IPS-18c (cell line): Measurements from ENCODE around the gene ACAP2.
A peak's percentile ranks its signal among the peaks of the same experiment; 100 is the strongest.

Experiments used
- H3K4me3 ChIP-seq: 2 replicates; pipeline ENCODE4 v1.7.0; 2013; ENCODE audit warnings: low read depth, mild to moderate bottlenecking, low read length, moderate library complexity; ENCODE audit not compliant: insufficient read depth
- H3K9me3 ChIP-seq: one replicate; pipeline ENCODE4 v1.6.1; 2013; ENCODE audit warnings: mild to moderate bottlenecking, low read length, moderate library complexity; ENCODE audit not compliant: control insufficient read depth, insufficient read depth

ACAP2 gene

DNA sequence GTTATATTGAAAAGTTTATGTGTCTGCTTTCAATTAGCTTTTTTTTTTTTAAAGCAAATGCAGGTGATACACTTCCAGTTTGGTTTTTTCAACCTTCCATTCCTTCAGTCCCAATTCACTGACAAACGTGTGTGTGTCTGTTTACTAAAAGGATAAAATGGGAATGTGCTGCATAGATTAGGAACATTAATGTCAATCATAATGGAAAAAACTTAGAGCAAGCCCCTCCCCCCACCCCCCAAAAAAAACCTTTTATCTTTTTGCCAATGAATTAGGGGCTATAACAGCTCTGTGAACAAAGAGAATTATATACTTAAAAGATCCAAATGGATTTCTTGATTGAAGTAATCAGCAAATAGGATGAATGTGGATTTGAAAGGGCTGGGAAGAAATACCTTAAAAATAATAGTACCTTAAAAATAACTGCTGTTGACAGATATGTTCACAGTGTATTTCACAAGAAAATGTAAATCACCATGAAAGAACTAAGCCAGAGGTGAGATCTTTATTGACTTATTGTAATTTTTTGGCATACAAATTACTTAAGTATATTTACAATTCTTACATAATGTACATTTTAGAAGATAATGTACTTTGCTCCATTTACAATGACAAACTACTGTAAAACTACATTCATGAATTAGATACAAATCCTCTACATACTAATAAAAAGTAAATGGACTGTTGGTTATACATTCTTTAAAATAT lies 168.4 kb downstream of the ACAP2 start:
- H3K9me3 ChIP-seq = no peaks in the 10 kb centered on the region
- no peak overlapping the region for H3K4me3 ChIP-seq

DNA sequence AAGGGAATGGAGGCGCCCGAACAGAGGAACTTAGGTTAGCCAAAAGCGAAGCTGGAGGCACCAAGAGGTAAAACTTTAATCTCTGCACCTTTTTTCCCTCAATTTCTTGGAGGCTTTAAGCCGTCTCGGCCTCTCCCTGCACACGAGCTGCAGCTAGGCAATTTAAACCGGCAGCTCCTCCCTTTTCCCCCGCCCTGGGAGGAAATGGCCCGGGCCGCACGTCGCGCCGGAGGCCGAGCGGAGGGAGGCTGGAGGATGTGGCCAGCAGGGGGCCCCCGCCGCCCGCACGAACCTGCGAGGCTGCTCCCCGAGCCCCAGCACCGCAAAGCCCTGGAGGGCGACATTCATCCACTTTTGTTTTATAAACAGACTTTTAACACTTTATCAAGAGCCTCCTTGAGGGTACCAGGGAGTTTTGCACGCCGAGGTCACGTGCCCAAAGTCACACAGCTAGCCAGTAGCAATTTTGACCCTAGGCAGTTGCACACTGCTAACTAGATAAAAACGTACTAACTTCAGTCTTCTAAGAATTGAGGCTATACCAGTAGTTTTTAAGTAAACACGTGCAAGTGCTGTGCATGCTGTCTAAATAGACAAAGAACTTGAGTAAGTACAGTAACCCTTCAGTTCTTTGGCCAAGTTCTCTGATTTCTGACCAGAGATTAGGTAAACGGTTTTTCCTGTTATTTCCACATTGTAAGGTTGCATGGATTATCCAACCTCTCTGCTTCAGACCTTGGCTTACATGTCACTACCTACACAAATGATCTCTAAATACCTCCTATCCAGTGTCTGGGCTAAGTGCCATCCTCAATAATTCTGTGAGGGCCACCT lies 171.2 kb downstream of the ACAP2 start:
- Histone ChIP-seq H3K4me3 (peak overlapping the region; percentile 93), H3K9me3 (no peaks in the 10 kb centered on the region)

DNA sequence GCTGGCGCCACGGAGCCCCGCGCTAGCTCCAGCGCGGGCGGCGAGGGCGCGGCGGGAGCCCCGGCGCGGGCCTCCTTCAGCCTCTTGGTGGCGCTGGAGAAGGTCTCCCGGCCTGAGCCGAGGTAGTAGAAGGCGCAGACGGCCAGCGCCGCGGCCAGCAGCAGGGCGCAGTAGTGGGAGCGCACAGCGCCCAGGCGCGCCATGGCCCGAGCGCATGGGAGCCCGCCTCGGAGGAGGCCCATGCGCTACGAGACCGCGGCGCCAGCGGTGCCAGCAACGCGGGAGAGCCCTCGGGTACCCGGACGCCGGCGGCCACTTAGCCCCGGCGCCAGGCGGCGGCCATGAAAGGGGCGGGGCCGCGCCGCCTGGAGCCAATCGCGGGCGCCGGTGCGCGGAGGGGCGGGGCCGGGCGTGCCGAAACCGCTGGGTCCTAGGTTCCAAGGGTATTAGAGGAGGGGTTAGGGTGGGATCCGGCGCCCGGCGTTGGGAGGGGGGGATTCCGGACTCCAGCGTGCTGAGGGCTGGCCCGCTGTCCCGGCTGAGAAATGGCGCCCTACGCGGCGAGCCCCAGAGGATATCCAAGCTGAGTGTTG lies 171.9 kb downstream of the ACAP2 start, which contains the start of gene XXYLT1:
Gene XXYLT1, minus strand, starts transcription at position 343 of the 593 bp plus-strand sequence. Its CDS starts 101 bp downstream, at position 242.
- H3K9me3 ChIP-seq = no peaks in the 10 kb centered on the region
- peak within 1 kb of the TSS; percentile 93 for H3K4me3 ChIP-seq

DNA sequence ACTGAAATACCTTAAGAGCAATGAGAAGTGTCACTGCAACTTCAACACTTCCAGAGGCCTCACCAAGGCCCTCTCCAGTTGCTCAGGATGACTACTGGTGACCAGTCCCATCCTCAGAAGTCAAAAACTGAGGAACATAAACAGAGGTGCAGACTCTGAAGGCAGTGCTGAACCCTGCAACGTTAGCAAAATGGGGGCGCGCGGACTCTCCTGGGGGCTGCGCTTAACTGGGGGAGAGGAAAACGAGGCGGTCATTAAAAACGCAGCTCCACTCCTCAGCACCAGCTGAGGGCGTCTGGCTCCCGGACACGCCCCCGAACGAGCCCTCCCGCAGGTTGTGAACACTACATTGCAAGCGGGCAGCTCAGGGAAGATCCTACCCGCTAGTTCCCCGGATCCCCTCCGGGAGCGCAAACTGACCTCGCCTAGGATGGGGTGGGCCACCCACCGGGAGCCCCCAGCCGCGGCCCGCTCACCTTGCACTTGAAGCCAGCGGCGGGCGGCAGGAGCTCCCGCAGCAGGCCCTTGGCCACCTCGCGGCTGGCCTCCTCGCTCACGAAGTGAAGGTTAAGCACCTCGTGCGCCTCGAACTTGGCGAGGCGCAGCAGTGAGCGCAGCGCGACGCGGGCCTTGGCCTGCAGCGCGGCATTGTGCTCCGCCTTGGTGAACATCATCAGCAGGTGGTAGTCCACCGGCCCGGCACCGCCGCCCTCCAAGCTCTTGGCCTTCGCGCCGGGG lies 172.6 kb downstream of the ACAP2 start:
- H3K4me3 ChIP-seq = peak overlapping the region; percentile 93
- H3K9me3 ChIP-seq = no peaks in the 10 kb centered on the region

DNA sequence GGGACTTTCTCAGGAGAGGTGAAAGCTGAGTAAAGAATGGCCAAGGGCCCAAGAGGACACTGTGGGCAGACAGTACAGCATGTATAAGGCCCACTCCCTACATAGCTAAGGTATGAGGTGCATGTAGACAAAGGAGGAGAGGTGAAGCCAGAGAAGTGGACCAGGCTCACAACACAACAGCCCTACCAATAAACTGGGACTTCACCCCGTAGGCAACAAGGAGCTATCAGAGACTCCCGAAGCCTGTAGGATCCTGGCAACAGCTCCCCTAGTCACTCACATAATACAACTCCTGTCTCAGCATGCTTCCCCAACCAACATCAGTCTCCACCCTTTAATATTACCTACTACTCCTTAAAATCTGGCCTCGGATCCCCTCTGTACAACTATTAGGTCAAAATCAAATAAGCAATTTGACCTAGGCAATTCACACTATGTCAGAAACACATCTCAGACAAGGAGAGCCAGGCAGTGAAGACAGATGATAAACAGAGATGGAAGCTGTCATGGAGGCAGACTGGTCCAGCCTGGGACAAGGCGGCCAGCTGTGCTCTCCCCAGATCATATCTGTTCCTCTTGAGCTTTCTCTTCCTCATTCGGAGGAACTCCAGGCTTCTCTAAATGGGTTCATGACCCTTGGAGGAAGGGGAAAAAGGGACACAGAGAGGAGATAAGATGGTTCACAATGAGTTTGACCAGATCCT lies 173.3 kb downstream of the ACAP2 start:
- Histone ChIP-seq H3K9me3 (no peaks in the 10 kb centered on the region), H3K4me3 (peak overlapping the region; percentile 93)

DNA sequence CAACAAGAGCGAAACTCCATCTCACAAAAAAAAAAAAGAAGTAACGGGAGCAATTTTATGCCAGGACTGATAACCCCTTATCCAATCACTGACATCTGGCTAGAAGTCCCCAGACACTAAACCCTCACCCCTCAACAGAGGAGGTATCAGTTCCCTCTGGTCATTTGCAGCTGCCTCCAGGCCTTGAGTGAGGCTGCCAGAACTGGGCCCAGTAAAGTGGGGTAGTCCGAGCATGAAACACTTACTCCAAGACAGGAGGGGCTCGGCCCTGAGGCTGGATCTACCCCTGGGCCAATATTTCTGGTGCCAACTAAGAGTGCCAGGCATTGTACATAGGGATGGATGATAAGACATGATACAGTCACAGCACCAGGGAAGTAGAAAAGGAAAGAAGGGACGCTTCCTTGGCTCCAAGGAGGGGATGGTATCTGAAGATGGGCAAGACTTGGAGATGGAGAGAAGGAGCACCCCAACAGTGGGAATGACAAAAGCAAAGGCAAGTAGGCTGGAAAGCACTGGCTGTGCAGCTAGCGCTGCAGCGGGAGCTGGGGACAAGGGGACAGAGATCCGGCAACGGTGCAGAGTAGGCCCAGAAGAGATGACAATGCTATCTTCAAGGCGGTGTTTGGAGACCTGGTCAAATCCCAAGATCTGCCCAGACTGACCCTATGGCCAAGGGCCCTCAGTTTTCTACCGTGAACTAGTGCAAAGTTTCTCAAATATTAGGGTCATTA lies 174.1 kb downstream of the ACAP2 start:
- Histone ChIP-seq H3K9me3 (no peaks in the 10 kb centered on the region), H3K4me3 (no peak overlapping the region)

DNA sequence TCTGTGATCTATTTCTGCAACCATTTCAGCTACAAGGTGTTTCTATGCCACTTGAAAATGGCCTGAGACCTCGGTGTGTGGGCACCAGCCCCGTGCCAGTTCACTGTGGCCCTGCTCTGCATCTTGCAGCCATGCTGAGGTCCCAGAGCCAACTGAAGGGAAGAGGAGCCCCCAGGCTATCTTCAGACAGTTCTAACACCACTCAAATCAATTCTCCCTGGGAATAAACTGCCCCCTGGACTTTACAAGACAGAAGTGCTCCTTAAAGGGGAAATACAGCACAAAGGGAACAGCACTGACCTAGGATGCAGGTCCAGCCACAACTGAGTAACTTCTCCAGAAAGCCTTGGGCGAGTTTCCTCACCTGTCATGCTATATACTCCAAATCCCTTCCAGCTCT lies 175.7 kb downstream of the ACAP2 start:
- Histone ChIP-seq H3K4me3 (no peak overlapping the region), H3K9me3 (no peaks in the 10 kb centered on the region)

DNA sequence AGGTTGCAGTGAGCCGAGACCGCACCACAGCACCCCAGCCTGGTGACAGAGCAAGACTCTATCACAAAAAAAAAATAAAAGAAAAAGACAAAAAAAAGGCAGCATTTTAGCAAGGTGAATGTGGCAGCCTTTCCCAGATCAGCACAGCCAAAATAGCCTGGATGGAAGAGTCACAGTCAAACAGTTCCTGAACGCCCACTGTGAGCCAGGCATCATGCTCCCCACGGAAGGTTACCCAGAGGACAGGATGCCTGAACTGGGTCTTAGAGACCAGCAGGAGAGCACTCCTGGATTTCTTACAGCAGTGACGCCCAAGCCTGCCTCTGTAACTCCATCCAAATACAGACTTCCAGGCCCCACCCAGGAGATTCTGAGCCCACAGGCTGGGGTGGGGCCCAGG lies 176.4 kb downstream of the ACAP2 start:
- H3K9me3 ChIP-seq = no peaks in the 10 kb centered on the region
- no peak overlapping the region for H3K4me3 ChIP-seq

DNA sequence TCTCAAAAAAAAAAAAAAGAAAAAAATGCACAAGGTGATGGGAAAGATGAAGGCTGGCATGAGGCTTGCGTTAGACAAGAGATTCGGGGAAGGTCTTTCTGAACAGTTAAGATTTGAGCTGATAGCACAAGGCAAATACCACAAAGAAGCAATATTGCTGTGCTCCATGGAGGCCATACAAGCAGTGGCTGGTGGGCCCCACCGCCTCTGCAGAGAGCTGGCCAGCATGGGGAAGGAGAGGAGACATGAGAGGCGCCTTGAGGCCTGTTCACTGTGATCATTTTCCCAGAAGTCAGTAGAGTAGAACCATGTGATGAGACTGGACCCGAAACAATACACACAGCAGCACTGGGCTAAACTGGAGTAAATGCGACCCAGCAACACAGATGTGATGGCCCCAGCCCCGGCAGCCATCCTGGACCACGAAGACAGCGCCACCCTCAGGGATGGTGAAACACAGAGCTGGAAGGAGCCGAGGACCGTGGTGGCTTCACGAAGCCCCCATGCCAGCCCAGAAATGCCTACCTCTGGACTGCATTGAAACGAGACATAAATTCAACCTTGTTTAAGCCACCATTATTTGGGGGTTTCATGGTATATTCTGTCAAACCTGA lies 177.3 kb downstream of the ACAP2 start:
- Histone ChIP-seq H3K4me3 (no peak overlapping the region), H3K9me3 (no peaks in the 10 kb centered on the region)

DNA sequence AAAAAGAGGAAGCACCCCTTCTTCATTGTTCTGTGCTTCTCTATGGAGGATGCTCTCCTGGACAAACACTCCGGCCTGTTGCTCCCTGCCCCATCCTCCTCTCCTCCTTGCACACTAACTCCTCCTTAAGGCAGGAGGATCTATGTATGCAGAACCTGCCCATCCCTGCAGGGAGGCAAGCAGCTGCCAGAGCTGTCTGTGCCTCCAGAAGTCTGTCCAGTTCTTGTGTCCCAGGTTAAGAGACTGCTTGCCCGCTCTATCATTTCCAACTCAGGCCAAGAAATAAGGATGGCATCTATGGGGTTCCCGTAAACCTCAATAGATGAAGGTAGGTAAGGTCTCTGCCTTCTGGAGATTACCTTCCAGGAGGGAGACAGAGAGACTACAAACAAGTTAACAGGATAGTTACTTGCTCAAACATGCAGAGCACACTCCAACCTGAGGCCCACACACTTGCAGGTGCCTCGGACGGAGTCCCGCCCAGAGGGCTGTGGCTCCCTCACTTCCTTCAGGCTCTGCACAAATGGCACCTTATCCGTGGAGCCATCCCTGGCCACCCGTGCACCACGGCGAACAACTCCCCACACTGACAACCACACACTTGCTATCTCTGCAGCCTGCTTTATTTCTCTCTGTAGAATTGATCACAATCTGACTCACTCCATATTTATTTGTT lies 178.8 kb downstream of the ACAP2 start:
- Histone ChIP-seq H3K9me3 (no peaks in the 10 kb centered on the region), H3K4me3 (no peak overlapping the region)

DNA sequence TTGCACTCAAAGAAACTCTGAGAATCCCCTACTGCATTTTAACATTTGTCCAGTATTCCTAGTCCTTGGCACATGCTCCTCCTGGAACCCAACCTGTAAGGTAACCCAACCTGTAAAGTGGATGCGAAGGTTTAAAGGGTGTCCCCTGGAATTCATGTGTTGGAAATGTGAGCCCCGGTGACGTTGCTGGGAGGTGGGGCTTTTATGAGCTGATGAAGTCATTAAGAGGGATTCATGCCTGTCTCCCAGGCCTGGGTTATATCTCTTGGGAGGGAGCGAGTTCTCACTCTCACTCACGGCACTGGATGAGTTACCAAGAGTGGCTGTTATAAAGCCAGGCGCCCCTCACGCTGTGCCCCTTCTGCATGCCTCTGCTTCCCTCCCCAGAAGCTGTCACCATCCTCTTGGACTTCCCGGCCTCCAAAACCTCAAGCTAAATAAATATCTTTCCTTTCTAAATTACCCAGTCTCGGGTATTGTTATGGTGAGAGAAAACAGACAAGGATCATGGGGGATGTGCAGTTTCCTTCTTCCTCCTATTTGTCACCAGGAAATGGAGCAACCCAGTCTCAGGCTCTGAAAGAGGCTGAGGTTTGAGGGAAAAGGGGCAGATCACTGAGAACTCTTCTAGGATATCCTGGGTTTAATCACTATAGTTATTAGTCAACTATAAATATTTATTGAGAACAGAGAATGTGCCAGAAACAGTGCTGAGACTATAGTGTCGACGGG lies 179.5 kb downstream of the ACAP2 start:
- Histone ChIP-seq H3K4me3 (no peak overlapping the region), H3K9me3 (no peaks in the 10 kb centered on the region)

DNA sequence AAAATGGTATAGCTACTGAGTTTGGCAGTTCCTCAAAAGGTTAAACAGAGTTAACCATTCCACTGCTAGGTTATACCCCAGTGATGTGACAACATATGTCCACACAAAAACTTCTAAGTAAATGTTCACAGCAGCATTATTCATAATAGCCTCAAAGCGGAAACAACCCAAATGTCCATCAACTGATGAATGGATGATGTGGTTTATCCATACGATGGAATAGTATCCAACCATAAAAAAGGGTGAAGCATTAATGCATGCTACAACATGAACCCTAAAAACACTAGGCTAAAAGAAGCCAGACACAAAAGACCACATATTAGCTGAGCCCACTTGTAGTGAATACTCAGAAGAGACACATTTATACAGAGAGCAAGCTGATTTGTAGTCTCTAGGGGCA lies 180.9 kb downstream of the ACAP2 start:
- Histone ChIP-seq H3K4me3 (no peak overlapping the region), H3K9me3 (no peaks in the 10 kb centered on the region)

DNA sequence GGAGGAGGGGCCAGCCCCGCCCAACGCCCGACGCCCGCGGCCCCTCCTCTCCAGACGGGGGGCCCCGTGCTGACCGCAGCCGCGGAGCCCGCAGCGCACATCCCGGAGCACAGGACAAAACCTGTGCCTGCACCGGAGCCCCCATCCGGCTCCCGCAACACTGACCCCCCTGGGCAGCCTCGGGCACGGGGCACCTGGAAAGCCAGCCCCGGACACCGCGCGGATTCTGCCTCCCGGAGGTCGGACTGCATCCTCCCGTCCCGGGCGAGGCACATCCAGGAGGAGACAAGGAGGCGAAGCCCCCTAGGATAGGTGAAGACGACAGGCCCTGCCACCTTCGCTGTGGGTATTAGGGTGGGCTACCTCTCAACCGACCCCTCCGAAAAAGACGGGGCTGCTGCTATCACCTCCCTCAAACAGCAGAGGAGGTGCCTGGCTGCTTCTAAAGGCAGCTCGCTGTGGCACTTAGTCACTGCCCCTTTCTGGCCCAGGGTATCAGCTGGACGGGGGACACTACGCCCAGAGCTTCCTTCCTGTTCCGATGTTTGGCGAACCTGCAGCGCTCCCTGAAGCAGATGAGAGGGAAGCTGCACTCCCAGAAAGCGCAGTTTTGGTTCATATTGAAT lies 182.4 kb downstream of the ACAP2 start:
- Histone ChIP-seq H3K4me3 (peak overlapping the region; percentile 53), H3K9me3 (no peaks in the 10 kb centered on the region)

DNA sequence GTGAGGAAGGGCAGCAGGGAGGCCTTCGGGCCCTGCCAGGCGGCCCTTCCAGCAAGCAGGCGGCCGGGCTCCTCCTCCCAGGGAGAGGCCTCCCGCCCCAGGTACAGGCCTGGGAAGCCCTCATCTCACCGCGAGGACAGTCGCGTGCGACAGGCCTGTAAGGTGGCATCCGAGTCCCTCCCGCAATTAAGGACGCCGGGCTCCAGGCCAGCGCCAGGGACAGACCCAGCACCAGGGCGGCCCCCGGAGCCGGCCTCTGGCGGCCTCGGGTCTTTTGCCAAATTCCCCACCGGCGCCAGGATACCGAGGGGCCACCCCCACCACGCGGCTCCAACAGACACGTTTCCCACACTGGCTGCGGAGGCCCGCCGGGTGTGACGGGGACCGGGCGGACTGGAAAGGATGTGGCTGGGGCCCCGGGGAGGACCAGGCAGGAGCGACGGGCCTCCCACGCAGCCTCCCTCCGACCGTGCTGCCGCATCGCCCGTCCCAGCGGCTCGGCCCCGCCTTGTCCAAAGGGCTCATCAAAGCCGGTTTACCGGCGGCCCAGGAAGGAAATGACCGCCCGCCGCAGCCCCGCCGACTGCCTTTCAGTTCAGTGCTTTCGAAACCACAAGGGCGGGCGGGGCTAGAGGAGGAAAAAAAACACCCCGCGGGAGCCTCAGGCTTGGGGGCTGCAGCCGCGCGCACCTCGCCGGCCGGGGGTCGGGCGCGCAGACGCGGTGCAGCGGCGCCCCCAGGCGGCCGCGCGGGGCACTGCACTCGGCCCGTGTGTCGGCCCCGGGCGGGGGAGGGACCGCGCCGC lies 183.1 kb downstream of the ACAP2 start:
- Histone ChIP-seq H3K9me3 (no peaks in the 10 kb centered on the region), H3K4me3 (peak overlapping the region; percentile 53)
